GM23338 (cell line): ENCODE data around the gene TXNRD1. TPM values are rescaled to one million over a fixed set of nuclear protein-coding genes. Genes with fewer than 3 reads are reported as not detected.

Experiments
- ATAC-seq: fragments of 200-7000 bp; cut with Tn5 transposase; 3 replicates; pipeline ENCODE4 v1.9.1; 2020
- DNase-seq: peaks from one replicate; pipeline ENCODE4 v3.0.0-alpha.2; 2015; ENCODE audit warnings: low spot score
- H2AFZ ChIP-seq: fragments of 200-600 bp; sonication (generic); 2 replicates; pipeline ENCODE4 v1.8.0; 2016; ENCODE audit warnings: antibody characterized with exemption, mild to moderate bottlenecking, moderate library complexity
- H3F3A ChIP-seq: fragments of 200-600 bp; sonication (generic); replicated peaks from 2 replicates; pipeline ENCODE4 v1.8.0; 2017; ENCODE audit warnings: antibody characterized with exemption, mixed run types, low read depth
- H3K27ac ChIP-seq: fragments of 200-600 bp; sonication (generic); 2 replicates; pipeline ENCODE4 v1.6.1; 2016; ENCODE audit warnings: low read depth
- H3K27me3 ChIP-seq: fragments of 200-600 bp; sonication (generic); 2 replicates; pipeline ENCODE4 v1.8.0; 2016; ENCODE audit warnings: mild to moderate bottlenecking, mixed run types, moderate library complexity; ENCODE audit not compliant: insufficient read depth
- H3K36me3 ChIP-seq: fragments of 200-600 bp; sonication (generic); 2 replicates; pipeline ENCODE4 v1.8.0; 2016; ENCODE audit warnings: mild to moderate bottlenecking; ENCODE audit not compliant: insufficient read depth
- H3K4me1 ChIP-seq: fragments of 200-600 bp; sonication (generic); 2 replicates; pipeline ENCODE4 v1.8.0; 2016; ENCODE audit warnings: mild to moderate bottlenecking, moderate library complexity; ENCODE audit not compliant: insufficient read depth
- H3K4me2 ChIP-seq: fragments of 200-600 bp; sonication (generic); 2 replicates; pipeline ENCODE4 v1.7.1; 2017; ENCODE audit warnings: mixed run types
- H3K4me3 ChIP-seq: fragments of 200-600 bp; sonication (generic); 2 replicates; pipeline ENCODE4 v1.6.1; 2016; ENCODE audit warnings: mixed run types
- H3K79me2 ChIP-seq: fragments of 200-600 bp; sonication (generic); replicated peaks from 2 replicates; pipeline ENCODE4 v1.8.0; 2017; ENCODE audit warnings: mild to moderate bottlenecking; ENCODE audit not compliant: insufficient read depth
- H3K9me2 ChIP-seq: fragments of 200-600 bp; sonication (generic); 2 replicates; pipeline ENCODE4 v1.8.0; 2017; ENCODE audit not compliant: insufficient read depth
- H4K20me1 ChIP-seq: fragments of 200-600 bp; sonication (generic); replicated peaks from 2 replicates; pipeline ENCODE4 v1.8.0; 2017; ENCODE audit warnings: mild to moderate bottlenecking; ENCODE audit not compliant: insufficient read depth
- H3K27ac Mint-ChIP-seq: 2 replicates; pipeline ENCODE4 v1.8.0; 2020; ENCODE audit warnings: inconsistent platforms, mild to moderate bottlenecking, moderate library complexity, mixed read lengths
- H3K27me3 Mint-ChIP-seq: 3 replicates; pipeline ENCODE4 v1.8.0; 2022; ENCODE audit warnings: low read depth, mild to moderate bottlenecking, moderate library complexity, mixed read lengths, inconsistent platforms; ENCODE audit not compliant: insufficient read depth, poor library complexity
- H3K36me3 Mint-ChIP-seq: 3 replicates; pipeline ENCODE4 v1.8.0; 2021; ENCODE audit warnings: low read depth, mild to moderate bottlenecking, inconsistent platforms, moderate library complexity, mixed read lengths
- H3K4me1 Mint-ChIP-seq: 3 replicates; pipeline ENCODE4 v1.8.0; 2020; ENCODE audit warnings: mild to moderate bottlenecking, inconsistent platforms, mixed read lengths
- H3K4me3 Mint-ChIP-seq: 3 replicates; pipeline ENCODE4 v1.8.0; 2021; ENCODE audit warnings: moderate library complexity, mild to moderate bottlenecking, inconsistent platforms, mixed read lengths
- H3K9me3 Mint-ChIP-seq: 3 replicates; pipeline ENCODE4 v1.8.0; 2020; ENCODE audit warnings: moderate library complexity, mild to moderate bottlenecking, inconsistent platforms, mixed read lengths
- CREB1 ChIP-seq: fragments of 250-450 bp; sonication (Bioruptor Pico); IDR thresholded peaks from 2 replicates; pipeline ENCODE4 v1.5.0; 2020; ENCODE audit warnings: low read depth, mild to moderate bottlenecking, moderate library complexity
- CTCF ChIP-seq, 2 experiments: fragments of 200-600 bp in 1 of 2; sonication (generic) in 1 of 2; conservative IDR thresholded peaks; 2 replicates each; pipeline versions ENCODE4 v1.5.1 to v1.6.1; 2016 to 2017; ENCODE audit warnings: antibody characterized with exemption in 2 of 2, low read depth in 2 of 2, mild to moderate bottlenecking in 2 of 2, moderate library complexity in 1 of 2
- ETS1 ChIP-seq: IDR thresholded peaks from 2 replicates; pipeline ENCODE4 v1.6.1; 2016; ENCODE audit warnings: antibody characterized with exemption
- EZH2 ChIP-seq: fragments of 200-600 bp; sonication (generic); IDR thresholded peaks from one replicate; pipeline ENCODE4 v1.8.0; 2017; ENCODE audit warnings: antibody characterized with exemption, mild to moderate bottlenecking, low read depth; ENCODE audit not compliant: unreplicated experiment
- EZH2phosphoT487 ChIP-seq: fragments of 200-600 bp; sonication (generic); IDR thresholded peaks from one replicate; pipeline ENCODE4 v1.8.1; 2018; ENCODE audit warnings: antibody characterized with exemption; ENCODE audit not compliant: unreplicated experiment
- JUNB ChIP-seq: IDR thresholded peaks from one replicate; pipeline ENCODE4 v1.6.1; 2016; ENCODE audit warnings: antibody characterized with exemption; ENCODE audit not compliant: unreplicated experiment
- NANOG ChIP-seq: IDR thresholded peaks from 2 replicates; pipeline ENCODE4 v1.6.1; 2016; ENCODE audit warnings: antibody characterized with exemption, borderline replicate concordance
- POLR2AphosphoS5 ChIP-seq: IDR thresholded peaks from 2 replicates; pipeline ENCODE4 v1.6.1; 2016; ENCODE audit warnings: antibody characterized with exemption, low read depth
- REST ChIP-seq: IDR thresholded peaks from one replicate; pipeline ENCODE4 v1.6.1; 2018; ENCODE audit warnings: antibody characterized with exemption; ENCODE audit not compliant: unreplicated experiment
- STAT1 ChIP-seq: IDR thresholded peaks from one replicate; pipeline ENCODE4 v1.6.1; 2016; ENCODE audit warnings: antibody characterized with exemption; ENCODE audit not compliant: unreplicated experiment
- ZNF114 ChIP-seq: fragments of 250-450 bp; sonication (Bioruptor Pico); IDR thresholded peaks from 2 replicates; pipeline ENCODE4 v1.5.0; 2020; ENCODE audit warnings: mild to moderate bottlenecking, moderate library complexity
- ZNF331 ChIP-seq: fragments of 250-450 bp; sonication (Bioruptor Pico); IDR thresholded peaks from 2 replicates; pipeline ENCODE4 v1.5.0; 2020; ENCODE audit warnings: low read depth, mild to moderate bottlenecking, moderate library complexity
- ZNF462 ChIP-seq: fragments of 250-450 bp; sonication (Bioruptor Pico); IDR thresholded peaks from 2 replicates; pipeline ENCODE4 v1.5.0; 2020; ENCODE audit warnings: mild to moderate bottlenecking, moderate library complexity
- polyA plus RNA-seq: library from polyadenylated mRNA; unstranded; fragments of >200 nt; fragmentation: Nextera tagmentation; extraction: Ambion mirVana; gene quantifications from 2 replicates; pipeline ENCODE4 v1.2.1, GENCODE V29; 2016
- total RNA-seq: library from RNA; depleted of rRNA; stranded (reverse); fragments of >200 nt; shearing (Covaris generic); gene quantifications from 2 replicates; pipeline ENCODE4 v1.2.3, GENCODE V29; 2014

The TXNRD1 gene
- total and polyA plus RNA-seq, 2 experiments from 2014 or later: 115 to 127 TPM

- Histone ChIP-seq H2AFZ (no peak overlapping the region), H3K27ac (no peak overlapping the region), H3K36me3 (peaks cover 56% of the 10 kb centered on the region), H3K4me1 (no peaks in the 10 kb centered on the region), H3K27me3 (no peaks in the 10 kb centered on the region), H3F3A (no peaks in the 10 kb centered on the region), H4K20me1 (peaks cover 13% of the 10 kb centered on the region), H3K4me2 (no peak overlapping the region), H3K4me3 (no peak overlapping the region), H3K9me2 (no peaks in the 10 kb centered on the region), H3K79me2 (peaks cover 29% of the 10 kb centered on the region)
- Mint-ChIP-seq H3K27me3 (no peaks in the 10 kb centered on the region), H3K27ac (no peak overlapping the region), H3K9me3 (no peaks in the 10 kb centered on the region), H3K4me3 (no peak overlapping the region), H3K36me3 (peaks cover 79% of the 10 kb centered on the region), H3K4me1 (peaks cover 2% of the 10 kb centered on the region)
- ATAC-seq (no peak), DNase-seq (no peak)
- TF ChIP-seq ZNF114 (CRISPR knock-in tag): no peak
- TF ChIP-seq NANOG: no peak
- no peak for TF ChIP-seq STAT1
- no peak for TF ChIP-seq POLR2AphosphoS5
- TF ChIP-seq ZNF331 (CRISPR knock-in tag): no peak
- no peak for TF ChIP-seq CTCF (conservative IDR thresholded peaks at IDR 0.05; ENCODE audit: low read depth in 2 of 2)
- no peak for TF ChIP-seq CREB1
- no peak for TF ChIP-seq ETS1
- no peak for TF ChIP-seq REST
- TF ChIP-seq JUNB: no peak
- no peak for TF ChIP-seq EZH2phosphoT487
- TF ChIP-seq ZNF462 (CRISPR knock-in tag): no peak
- no peak for TF ChIP-seq EZH2
Observed at GRCh38 chr12:104314242-104314614, 98.6 kb downstream of the TXNRD1 start.
